ENCODE measurements around the gene DHRS9.

Gene DHRS9

DNA sequence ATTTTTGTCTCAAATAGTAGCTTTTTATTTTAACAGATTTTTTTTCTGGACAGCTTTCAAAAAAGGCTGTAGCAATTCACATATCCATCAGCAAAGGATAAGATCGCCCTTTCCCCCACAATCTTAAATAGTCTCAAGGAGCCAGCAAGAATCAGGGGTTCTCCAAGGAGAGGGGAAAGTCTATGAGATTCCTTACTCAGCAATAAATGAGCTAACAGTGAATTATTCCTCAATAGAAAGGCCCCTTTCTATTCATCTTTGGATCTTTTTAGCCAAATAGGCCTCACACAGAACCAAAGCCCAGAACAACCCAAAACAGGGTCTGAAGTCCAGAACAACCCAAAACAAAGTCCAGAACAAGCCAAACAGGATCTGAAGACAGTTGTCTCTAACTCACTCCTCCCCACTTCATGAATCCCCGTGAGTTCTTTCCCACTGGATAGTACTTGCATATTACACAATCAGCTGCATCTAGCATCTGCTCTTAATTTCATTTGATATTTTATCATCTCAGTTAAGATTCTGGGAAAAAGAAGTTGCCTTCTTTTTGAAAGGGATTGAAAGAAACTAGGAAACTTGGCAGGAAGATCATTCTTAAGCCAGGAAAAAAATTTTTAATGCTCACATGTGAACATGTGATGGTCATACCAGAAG is 3.4 kb upstream of the DHRS9 start:
- DNase-seq = no peak

DNA sequence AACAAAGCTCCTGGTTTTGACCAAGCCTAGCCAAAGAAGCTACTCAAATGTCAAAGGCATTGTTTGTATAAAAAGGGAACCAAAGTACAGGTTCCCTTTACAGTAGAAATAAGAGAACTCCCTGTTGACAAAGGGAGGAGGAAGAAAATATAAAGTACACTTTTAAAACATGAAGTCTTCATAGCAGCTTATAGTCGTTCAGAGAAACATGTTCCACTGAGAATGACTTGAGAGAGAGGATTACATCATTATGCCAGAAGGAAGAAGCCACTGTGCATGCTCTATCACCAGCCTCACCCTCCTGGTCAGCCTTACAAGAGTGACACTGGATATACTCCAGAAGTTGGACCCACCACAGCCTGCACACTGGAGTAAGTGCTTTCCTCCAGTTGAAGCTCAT is 2.5 kb upstream of the DHRS9 start:
- DNase-seq = no peak

DNA sequence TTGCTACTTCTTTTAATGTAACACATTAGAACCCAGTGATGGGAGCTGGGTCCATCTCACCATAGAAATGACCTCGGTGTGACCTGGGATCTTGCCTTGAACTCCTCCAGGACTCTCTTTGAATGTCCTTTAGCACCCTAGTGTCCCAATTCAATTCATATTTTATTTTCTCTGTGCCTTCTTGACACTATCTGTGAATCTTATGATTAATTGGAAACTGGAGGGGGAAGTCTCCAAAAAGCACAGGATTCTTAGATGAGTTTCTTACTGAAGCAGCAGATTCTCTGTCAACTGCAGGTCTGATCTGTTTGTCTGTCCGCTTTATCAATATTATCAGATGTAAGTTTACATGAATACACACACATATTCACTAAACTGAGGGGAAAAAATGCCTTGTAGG is 470 bp downstream of the DHRS9 start:
- no peak for DNase-seq

DNA sequence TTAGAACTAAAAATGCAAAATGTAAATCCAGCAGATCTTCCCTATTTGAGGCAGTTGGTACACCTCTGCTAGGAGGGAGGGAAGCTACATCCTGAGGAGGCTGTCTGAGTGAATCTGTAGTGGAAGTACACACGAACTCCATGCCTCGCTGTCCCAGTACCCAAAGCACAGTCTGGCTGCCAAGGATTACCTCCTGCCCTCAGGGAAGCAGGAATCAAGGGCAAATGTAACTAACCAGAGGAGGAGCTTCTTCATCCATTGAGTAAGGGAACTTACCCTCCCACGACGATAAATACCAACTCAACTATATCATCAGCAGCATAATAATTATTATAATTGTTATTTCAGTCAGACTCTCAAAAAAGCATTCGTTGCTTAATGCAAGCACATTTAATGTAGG is 2.1 kb downstream of the DHRS9 start:
- no peak for DNase-seq

DNA sequence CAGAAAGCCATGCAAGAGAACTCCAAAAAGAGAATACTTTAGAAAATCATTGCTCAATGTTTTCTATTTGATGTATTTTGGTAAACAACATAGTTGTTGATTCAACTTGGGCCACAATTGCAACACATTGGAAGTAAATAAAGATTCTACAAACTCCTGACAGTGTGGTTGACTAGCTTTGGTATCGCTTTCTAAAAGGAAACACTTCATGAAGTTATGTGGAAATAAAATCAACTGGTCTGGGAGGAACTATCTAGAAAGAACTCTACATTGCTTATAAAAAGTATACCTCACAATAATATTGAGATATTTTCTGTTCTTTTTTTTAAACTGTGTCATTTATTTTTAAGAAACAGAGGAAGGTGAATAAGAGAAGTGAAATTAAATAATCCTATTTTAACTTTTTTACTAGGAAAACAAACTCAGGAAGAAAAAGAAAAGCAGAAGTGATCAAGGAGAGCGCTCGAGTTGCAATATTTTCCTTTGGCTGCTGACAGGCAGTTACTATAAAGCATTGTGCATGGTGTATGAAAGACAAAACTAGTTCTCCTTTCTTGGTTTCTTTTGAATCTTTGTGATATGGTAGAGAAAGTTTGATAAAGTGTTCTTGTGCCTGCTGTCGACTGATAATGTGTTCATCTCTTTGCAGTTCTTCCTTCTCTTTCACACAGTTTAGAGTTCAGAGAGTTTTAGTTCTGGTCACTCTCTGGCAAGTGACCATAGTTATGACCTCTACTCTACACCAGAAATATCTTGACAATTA is 3.0 kb downstream of the DHRS9 start:
- no peak for DNase-seq

DNA sequence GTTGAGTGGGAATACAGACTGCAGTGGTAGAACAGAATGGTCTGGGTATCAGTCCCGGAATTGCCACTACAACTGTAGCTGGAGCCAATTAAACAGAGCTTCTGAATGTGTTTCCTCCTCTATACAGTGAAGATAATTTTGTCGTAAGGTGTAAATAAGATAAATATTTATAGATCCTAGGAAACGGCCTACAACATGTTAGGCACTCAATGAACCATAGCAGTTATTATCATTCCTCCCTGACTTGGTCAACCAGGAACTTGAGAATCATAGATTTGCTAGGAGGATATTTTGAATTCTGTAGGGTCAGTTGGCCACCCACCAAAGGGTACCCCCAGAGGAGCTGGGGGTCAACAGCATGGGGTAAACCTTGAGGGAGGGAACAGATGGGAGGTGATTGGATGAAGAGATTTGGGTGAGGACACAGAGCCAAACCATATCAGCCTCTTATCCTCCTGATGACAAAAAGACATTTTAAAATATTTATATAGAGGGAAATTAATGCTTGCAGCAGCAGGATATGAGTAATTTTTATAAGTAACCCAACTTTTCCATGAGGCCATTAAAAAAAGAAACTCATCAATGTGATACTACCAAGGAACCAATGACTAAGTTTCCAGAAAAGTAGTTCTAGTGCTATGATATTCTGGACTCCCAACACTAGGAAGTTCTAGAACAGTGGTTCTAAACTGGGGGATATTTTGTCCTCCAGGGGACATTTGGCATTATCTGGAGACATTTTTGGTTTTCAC is 4.0 kb downstream of the DHRS9 start:
- DNase-seq = no peak

DNA sequence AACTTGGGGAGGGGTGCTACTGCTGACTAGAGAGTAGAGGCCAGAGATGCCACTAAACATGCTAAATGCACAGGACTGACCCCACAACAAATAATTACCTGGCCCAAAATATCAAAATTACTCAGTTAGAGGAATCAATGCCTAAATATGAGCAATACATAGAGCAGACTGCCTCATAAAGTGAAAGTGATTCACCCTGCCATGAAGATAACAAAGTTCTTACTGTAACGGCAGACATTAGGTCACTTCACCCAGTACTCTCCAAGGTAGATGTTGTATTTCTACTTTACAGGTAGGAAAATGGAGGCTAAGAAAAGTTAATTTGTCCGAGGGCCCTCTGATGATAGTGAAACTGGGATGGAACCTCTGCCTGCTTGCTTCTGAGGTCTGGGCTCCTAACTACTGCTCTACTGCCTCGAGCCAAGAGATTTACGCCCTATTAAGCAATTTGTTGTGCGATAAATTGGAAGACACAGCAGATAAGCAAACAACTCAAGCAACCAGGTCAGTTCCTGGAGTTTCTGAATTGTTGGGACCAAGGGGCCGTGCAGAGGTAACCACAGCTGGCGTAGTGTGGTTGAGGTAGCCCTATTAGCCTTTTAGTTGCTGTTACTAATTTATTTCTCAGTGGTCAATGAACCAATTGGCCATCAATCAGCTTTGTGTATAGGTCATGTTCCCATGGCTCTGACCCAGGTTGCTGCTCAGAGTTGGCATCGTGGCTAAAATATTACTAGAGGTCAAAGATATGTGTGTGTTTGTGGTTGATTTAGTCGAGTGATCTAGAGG is 4.8 kb downstream of the DHRS9 start:
- DNase-seq = no peak

DNA sequence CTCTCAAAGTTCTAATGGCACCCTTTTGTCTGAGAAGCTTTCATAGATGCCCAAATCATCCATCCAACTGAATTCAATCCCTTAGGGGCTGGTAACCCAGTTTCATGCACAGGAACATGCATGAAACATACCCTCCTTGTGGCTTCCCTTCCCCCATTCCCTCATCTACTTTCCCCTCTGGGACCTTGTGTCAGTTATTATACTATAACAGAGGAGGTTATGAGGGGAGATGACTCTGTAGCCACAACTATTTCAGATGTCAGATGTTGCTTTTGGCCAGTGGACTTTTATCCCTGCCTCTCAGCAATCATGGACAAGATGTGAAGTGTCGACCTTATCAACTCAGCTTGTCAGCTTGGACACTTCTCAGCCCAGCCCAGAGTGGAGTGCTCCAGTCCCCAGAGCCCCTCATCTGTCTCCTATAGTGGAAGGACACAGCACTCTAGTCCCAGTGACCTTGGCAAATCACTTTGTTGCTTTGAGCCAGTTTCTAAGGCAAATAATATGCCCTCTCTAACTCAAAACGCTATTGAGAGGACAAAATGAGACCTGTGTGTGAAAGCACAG is 8.4 kb downstream of the DHRS9 start:
- DNase-seq = no peak

DNA sequence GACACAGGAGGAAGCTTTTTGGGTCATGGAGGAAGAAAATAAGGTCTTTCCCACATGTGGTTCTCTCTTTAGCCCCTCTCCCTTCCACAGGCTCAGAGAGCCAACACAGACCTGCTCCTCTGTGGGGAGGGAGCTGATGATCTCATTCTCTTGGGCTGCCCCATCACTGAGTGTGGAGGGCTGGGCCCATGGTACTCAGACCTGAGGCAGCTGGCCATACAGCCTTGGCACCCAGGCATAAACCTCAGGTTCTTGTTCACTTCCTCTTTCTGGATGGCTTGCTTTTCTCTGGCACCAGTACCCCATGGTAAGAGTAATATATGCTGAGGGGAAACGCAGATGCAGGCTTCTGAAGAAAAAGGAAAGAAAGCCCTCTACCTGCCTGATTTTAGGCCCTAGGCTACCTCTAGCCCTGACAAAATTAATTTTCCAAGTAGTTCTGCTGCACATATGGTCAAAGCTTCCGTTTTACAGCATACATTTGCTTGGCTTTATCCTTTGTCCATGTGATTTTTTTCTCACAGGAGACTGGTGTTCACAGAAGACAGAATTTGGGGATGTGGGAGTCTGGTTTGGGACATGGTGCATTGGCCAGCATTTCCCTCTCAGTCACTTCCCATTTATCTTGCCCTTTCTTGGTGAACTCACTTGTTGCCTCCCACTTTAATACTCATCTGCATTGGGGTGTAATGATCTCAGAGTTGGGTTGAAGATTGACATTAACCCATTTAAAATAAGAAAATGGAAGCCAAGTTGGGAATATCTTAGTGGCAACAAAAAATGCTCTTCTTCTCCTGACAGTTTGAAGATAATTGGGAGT is 11.1 kb downstream of the DHRS9 start:
- DNase-seq = no peak

DNA sequence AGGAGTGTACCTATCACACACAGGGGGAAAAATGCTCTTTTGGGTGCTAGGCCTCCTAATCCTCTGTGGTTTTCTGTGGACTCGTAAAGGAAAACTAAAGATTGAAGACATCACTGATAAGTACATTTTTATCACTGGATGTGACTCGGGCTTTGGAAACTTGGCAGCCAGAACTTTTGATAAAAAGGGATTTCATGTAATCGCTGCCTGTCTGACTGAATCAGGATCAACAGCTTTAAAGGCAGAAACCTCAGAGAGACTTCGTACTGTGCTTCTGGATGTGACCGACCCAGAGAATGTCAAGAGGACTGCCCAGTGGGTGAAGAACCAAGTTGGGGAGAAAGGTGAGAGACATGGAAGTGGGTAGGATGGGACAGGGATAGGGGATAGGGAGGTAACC is 12.2 kb downstream of the DHRS9 start:
- DNase-seq = no peak

DNA sequence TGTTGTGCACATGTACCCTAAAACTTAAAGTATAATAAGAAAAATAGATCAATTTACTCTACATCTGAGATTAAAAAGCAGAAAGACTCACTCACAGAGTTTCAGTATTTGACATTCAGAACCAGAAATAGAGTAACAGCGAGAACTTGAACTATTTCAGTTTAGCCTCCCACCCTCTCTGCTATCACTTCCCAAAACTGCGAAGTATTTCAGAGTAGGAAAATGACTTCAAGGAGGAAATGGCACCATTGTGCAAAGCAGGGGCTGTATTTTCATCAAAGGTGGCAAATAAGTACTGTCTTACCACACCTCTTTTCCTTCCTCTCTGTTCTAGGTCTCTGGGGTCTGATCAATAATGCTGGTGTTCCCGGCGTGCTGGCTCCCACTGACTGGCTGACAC is 13.6 kb downstream of the DHRS9 start:
- no peak for DNase-seq

DNA sequence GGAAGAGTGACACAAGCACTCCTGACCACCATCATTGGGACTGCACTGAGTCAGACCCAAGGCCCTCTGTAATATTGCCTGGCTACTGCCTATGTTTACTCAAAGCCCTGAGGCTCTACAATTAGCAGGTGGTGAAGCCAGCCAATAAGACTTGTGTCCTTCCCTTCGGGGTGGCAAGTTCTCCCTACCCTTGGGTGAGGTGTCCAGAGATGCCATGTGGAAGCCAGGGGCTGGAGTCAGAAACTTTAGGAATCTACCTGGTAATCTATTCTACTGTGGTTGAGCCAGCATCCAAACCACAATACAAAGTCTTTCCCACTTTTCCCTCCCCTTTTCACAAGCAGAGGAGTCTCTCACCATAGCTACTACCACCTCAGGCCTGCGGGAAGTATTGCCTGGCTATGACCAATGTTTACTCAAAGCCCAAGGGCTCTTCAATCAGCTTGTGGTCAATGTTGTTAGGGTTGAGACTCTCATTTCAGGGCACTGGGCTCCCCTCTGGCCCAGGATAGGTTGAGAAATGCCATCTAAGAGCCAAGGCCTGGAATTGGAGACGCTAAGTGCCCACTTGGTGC is 17.6 kb downstream of the DHRS9 start:
- no peak for DNase-seq

DNA sequence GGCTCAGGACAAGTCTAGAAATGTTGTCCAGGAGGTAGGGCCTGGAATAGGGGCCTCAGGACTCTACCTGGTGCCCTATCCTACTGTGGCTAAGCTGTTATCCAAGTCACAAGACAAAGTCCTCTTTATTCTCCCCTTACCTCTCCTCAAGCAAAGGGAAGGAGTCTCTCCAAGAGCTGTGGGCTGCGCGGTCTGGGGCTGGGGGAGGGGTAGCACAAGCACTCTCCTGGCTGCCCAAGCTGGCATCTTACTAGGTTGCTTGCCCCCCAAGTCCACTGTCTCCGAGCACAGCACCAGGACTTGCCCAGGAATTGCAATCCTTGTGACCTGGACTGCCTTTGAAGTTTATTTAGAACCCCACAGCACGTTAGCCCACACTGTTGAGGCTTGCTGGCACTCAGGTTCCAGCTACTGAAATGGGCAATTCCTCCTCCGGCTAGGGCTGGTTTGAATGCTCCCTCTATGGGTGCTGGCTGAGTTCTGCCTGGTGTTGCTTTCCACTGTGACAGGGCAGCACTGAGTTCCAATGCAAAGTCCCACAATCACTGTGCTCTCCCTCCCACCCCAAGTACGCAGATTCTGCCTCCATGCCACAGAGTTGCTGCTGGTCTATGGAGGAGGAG is 18.5 kb downstream of the DHRS9 start:
- DNase-seq = peak in 2 of 51 donors; percentile 4 to 18

DNA sequence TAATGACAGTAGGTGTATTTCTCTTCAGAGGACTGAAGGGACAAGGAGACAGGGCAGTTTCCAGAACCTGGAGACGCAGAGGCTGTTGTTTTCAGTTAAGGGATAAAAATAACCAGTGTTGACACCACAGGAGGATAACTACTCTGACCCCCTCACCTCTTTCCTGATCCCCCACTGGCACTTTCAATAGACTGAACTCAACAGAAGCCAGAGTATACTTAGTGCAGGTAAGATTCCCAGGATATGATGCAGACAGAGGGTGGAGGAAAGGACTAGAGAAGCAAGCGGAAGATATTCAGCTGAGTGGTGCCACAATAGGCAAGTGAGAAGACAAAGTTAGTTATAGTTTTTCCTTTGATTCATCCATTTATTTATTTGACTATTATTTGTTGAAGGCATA is 19.8 kb downstream of the DHRS9 start:
- DNase-seq = no peak

DNA sequence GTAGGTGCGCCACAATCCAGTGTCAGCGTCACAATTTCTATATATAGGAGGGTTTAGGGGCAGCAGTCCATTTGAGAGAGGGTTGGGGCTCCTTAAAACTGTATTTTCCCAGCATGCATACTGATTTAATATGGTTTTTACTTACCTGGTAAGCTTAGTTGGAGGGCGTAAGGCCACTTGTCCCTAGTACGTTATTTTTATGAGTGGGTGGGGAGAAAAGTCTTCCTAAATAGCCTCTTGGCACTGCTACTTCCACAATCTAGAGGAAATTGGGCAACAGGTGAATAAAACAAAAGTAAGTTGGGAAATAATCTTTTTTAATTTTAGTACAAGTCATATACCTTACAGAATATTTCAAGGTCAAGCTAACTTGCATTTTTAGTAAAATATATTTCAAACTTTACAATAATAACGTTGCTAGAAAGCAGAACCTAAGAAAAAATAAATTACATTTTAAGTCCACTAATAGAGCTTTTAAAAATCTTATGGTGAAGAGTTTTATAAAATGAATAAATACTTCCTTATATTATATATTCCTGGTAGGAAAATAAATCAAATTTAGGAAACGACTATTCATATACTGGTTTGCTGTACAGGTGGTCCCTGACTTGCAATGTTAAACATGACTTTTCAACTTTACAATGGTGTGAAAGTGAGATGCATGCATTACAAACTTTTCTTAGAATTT is 20.9 kb downstream of the DHRS9 start:
- no peak for DNase-seq

DNA sequence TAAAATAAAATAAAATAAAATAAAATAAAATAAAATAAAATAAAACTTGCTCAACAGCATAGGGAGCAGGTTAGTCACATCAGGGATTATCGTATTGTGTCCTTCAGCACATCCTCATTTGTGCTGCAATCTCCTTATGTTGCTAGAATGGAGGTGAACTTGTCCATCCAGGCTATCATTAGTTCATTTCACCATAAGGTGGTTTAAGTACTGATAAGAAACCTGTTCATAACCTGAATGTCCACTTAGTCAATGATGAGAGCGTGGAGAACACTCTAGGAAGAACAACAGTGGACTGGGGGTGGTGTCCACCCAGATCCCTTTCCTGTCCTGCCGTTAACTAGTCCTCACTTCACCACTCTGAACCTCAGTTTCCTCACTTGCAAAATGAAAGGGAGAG is 21.9 kb downstream of the DHRS9 start:
- no peak for DNase-seq

DNA sequence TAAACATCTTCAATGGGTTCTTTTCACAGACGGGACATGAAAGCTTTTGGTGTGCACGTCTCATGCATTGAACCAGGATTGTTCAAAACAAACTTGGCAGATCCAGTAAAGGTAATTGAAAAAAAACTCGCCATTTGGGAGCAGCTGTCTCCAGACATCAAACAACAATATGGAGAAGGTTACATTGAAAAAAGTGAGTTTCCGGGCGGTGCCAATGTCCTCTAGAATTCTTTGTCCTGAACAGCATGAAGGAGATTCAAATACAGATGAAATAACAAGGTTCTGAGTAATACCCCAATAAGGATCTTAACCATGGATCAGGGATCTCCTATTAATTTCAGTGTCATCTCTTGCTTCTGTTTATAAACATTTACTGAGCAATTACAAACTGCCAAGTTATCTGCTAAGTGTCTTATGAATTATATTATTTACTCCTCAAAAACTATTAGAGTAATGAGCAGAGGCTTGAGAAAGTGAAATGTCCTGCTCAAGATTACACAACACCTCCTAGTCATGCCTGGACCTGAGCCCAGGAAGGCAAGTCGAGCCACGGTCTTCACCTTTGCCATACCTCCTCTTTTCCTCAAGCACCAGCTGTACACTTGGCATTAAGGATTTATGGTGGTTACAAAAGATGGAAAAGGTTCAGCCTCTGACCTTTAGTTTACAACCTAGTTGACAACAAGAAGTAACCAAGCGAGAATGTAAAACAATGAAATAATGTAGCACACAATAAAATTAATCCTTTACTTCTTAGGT is 22.6 kb downstream of the DHRS9 start:
- no peak for DNase-seq

DNA sequence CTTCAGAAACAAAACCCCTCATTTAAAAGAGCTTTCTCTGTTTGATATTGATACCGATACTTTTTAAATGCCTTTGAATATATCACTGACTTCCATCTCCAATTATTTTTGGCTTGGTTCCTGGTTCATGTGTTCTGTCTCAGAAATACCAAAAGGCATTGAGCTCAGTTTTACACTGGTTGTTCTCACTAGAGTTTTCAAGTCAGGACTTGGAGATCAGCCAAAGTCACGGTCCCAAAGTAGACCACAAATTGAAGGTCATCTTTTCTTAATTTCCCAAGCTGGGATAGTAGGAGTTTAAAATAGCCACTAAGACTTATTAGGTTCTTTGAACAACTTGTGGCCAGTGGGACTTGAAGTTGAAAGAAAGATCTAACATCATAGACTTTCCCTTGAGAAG is 24.2 kb downstream of the DHRS9 start:
- DNase-seq = no peak
